Muscle of back (tissue), 11 donors: Measurements from ENCODE around the gene RHCE. TPM values are rescaled to one million over a fixed set of nuclear protein-coding genes. Genes with fewer than 3 reads are reported as not detected.
"Not testable (repeated sequence)": the region's sequence is repeated elsewhere in the genome, so short reads cannot be mapped to it uniquely, and the experiment has no call there.

Experiments
- DNase-seq, 3 donors: peaks; one replicate each; pipeline versions ENCODE4 v3.0.0 to v3.0.0-alpha.2; 2013
- polyA plus RNA-seq, 10 donors: library from polyadenylated mRNA; unstranded; fragments of 120-200 nt; gene quantifications; one replicate each; pipeline ENCODE4 v1.2.1, GENCODE V29; 2013; ENCODE audit not compliant: insufficient read length in 10 of 10

Gene RHCE
- polyA plus RNA-seq, 10 donors: 0.47 to 3.1 (median 1.3) TPM

GRCh38 chr1:25402947-25403803 is 17.4 kb downstream of the RHCE start:
- DNase-seq: not testable (repeated sequence)

GRCh38 chr1:25398079-25398478 is 22.5 kb downstream of the RHCE start:
- DNase-seq: not testable (repeated sequence)

- not testable (repeated sequence) for DNase-seq
Observed at GRCh38 chr1:25397549-25397948, 23.1 kb downstream of the RHCE start.

- DNase-seq: no peak
Observed at GRCh38 chr1:25392841-25393240, 27.8 kb downstream of the RHCE start.

- DNase-seq: not testable (repeated sequence)
Observed at GRCh38 chr1:25389721-25390120, 30.9 kb downstream of the RHCE start.

GRCh38 chr1:25388691-25389090 is 31.9 kb downstream of the RHCE start:
- DNase-seq: not testable (repeated sequence)

GRCh38 chr1:25387096-25387495 is 33.5 kb downstream of the RHCE start:
- DNase-seq: not testable (repeated sequence)

- DNase-seq: not testable (repeated sequence)
Observed at GRCh38 chr1:25383875-25384274, 36.8 kb downstream of the RHCE start.

- peak in 1 of 3 donors; percentile 58 for DNase-seq
Observed at GRCh38 chr1:25383090-25383489, 37.5 kb downstream of the RHCE start.

GRCh38 chr1:25382543-25382942 is 38.1 kb downstream of the RHCE start:
- not testable (repeated sequence) for DNase-seq

- DNase-seq: not testable (repeated sequence)
Observed at GRCh38 chr1:25378367-25378766, 42.3 kb downstream of the RHCE start.

- peak in 1 of 3 donors; percentile 84 for DNase-seq
Observed at GRCh38 chr1:25371757-25372156, 48.9 kb downstream of the RHCE start.

- DNase-seq: not testable (repeated sequence)
Observed at GRCh38 chr1:25369691-25370271, 50.8 kb downstream of the RHCE start.

GRCh38 chr1:25369241-25369640 is 51.4 kb downstream of the RHCE start:
- no peak for DNase-seq

- DNase-seq: not testable (repeated sequence)
Observed at GRCh38 chr1:25362634-25363559, 57.7 kb downstream of the RHCE start.

GRCh38 chr1:25361901-25362300 is 58.7 kb downstream of the RHCE start:
- no peak for DNase-seq

- peak in 1 of 3 donors; percentile 49 for DNase-seq
Observed at GRCh38 chr1:25360596-25361581, 59.7 kb downstream of the RHCE start.

- peak in 1 of 3 donors; percentile 12 for DNase-seq
Observed at GRCh38 chr1:25356848-25357247, 63.8 kb downstream of the RHCE start.

- no peak for DNase-seq
Observed at GRCh38 chr1:25356441-25356840, 64.2 kb downstream of the RHCE start.

GRCh38 chr1:25355841-25356395 is 64.7 kb downstream of the RHCE start:
- DNase-seq: no peak
